Jurkat, Clone E6-1 (cell line): ENCODE data around the gene INPP5J.
"Not testable (repeated sequence)": the region's sequence is repeated elsewhere in the genome, so short reads cannot be mapped to it uniquely, and the experiment has no call there.

Experiments
- DNase-seq: peaks from one replicate; pipeline ENCODE4 v3.0.0-alpha.2; 2011; ENCODE audit warnings: low read depth, low spot score
- H3K4me3 ChIP-seq: 2 replicates; pipeline ENCODE4 v1.5.1; 2011; ENCODE audit warnings: mild to moderate bottlenecking, low read length, control low read depth, moderate library complexity

Gene INPP5J

DNA sequence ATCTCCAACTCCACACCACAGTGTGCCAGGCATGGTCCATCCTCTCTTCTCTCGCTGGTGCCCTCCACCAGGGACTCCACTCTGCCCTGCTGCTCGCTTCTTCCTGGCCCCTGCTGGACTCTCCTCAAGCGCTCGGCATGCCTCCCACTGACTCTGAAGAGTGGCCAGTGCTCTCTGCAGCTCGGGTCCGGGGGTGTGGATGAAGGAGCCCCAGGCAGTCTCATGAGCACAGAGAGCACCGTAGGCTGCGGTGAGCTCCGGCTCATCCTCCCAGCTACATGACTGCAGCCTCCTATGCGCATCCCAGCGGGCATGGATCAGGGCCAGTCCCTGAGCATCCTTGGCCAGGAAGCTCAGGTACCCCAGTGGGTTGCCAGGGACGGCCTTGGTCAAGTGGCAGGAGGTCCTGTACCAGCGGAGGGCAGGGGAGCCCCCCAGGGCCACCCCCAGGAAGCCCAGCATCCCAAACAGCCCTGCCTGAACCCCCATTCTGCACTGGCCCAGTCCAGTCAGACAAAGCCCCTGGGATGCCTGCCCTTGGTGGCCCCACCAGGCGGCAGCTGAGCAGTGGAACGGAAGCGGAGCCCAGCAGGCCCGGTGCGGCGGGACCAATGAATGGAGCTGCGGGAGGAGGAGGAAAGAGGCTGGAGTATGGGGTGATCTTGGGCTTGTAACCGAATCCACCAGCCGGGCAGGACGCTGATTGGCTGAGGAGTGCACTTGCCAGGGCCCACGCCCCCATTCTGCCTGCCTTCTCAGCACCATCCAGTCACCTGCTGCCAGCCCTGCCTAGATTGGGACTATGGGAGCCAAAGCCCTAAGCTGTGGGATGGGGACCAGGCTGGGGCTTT is 17.3 kb downstream of the INPP5J start, which contains the start of gene PLA2G3:
TSS of gene PLA2G3 (minus strand) at position 643 of the 851 bp plus-strand sequence. CDS start at position 489, 154 bp downstream.
- H3K4me3 ChIP-seq, result no peak within 1 kb of the TSS
- DNase-seq, result no peak

DNA sequence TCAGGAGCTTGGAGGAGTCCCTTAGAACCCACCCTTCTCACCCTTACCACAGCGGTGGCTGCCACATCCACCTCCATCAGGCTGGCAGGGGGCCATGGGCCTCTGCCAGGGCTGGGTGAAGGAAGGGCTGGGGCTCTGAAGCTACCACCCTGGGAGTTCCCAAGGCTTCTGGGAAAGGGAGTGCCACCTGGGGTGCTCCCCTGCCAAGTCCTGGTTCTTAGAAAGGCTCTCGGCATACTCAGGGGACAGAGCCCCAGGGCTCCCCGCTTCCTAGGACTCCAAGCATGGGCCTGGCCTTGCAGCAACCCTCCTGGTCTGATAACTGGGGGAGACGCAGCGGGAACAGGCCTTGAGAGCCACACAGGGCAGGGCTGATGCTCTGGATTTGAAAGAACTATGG is 18.0 kb downstream of the INPP5J start:
- DNase-seq, result no peak
- no peak overlapping the region for H3K4me3 ChIP-seq

DNA sequence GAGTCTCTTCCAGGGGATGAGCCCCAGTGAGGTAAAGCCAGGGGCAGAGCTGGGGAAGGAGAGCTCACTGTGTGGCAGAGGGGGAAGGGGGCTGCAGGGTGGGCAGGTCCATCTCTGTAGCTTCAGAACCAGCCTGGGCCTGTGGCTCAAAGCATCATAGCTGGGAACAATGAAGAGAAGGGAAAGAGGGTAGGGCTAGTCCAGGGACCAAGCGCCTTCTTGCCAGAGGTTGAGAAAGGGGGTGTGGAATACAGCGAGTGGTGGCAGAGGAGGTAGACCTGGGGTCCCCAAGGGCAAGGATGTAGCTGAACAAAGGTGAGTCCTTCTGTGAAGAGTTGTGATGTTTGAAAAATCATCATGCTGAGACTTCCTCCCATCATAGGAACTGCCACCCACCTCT is 18.8 kb downstream of the INPP5J start:
- DNase-seq, result no peak

DNA sequence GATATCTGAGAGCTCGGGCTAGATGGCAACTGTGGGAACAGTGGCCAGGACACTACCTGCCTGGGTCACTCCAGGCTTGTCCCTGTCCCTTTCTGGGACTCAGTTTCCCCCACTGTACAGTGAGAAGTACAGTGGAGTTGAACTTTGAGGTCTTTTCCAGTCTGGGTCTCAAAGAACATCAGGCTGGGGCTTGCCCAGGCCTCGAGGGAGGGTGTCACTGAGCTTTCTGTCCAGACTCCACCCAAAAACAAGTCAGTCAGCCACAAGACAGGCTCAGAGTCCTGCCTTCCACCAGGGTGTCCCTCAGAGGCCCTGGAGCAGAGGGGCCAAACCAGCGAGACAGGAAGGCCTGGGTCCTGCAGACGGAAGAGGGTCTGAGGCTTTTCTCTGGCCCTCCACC is 19.5 kb downstream of the INPP5J start:
- no peak overlapping the region for H3K4me3 ChIP-seq
- DNase-seq, result no peak

More for the DNA sequence above, 18.8 kb downstream of the INPP5J start:
- no peak overlapping the region for H3K4me3 ChIP-seq

DNA sequence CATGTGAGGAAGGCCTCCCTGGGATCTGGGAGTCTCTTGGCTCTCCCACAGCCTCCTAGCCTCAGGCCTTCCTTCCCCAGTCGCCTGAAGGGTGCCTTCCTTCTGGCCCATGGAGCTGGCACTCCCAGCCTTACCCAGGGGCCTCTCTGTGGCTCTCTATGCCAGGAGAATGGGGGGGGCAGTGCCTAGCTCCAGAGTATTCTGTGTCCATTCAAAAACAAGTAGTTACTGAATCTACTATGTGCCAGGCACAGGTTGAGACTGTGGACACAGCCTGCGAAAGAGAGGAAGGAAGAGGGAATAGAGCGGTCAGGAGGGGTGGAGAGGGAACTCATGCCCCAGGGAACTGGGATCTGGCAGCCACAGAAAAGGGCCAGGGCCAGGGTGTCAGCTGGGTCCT is 20.3 kb downstream of the INPP5J start:
- no peak overlapping the region for H3K4me3 ChIP-seq
- no peak for DNase-seq

DNA sequence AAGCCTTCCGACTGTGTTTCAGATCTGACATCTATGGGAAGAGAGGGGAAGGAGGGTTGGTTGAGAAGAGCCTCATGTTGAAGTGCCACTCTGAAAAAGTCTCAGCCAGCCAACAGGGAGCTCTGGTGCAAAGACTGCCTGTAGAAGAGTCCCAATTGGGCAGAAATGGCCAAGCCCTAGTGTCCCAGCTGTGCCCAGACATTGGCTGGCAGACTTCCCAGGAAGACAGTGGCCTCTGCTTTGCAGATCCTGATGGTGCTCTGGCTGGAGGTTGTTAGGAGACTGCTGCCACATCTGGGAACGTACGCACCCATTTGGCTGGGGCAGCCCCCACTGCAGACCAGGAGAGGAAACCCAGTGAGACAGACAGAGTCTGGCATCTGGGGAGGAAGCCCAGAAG is 20.8 kb downstream of the INPP5J start:
- no peak overlapping the region for H3K4me3 ChIP-seq
- no peak for DNase-seq

DNA sequence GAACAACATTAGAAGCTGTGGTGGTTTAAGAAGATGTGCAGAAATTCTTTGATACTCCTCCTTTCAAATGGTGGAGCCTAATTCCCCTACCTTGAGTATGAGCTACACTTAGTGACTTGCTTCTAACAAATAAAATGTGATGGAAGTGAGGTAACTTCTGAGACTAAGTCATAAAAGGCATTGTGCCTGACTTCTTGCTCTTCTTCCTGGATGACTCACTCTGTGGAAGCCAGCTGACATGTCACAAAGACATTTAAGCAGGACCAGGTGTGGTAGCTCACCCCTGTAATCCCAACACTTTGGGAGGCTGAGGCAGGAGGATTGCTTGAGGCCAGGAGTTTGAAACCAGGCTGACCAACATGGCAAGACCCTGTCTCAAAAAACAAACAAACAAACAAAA is 21.5 kb downstream of the INPP5J start:
- no peak overlapping the region for H3K4me3 ChIP-seq
- DNase-seq, result peak; percentile 6

DNA sequence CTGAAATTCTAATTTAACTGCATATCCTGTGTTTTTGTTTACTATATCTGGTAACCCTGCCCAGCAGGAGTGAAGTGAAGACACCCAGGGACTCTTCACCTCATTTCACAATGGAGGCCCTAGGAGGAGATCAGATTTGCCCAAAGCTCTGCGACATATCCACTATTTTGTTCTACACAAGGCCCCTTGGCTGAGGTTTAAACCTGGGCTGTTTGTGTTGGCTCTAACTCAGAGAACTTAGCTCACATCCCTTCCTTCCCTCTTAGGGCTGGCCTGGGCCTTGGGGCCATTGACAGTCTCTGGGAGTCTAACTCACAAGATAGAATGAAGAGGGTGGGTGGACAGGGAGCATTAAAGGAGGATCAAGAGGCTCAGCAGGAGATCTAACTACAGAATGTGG is 25.7 kb downstream of the INPP5J start:
- no peak overlapping the region for H3K4me3 ChIP-seq
- DNase-seq, result no peak

DNA sequence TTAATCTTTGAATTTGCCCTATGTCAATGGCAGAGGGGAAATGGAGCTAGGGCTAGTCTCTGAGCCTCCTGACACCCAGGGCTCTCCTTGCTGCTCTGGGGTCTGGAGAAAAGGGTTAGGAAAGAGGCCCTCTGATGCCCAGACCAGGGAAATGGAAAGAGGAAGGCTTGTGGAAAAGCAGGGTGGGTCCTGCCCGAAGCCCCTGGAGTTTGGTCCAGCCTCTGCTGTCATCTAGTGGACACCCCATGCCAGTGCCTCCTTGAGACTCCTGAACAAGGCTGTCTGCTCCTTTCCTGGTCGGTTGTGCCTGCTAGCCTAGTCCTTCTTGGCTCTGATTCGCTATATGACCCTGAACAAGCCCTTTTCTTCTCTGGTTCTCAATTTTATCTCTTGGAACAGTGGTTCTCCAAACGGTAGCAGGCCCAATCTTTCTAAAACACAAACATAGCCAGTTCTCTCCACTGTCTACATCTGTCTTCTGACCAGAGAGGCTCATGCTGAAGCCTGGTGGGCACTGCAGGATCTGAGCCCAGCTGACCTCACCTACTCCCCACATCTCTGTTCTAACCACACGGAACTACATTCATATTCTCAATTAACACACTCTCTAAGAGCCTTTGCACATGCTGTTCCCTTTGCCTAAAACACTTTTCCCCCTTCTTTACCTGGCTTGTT is 26.3 kb downstream of the INPP5J start:
- H3K4me3 ChIP-seq, result no peak overlapping the region
- peak; percentile 29 for DNase-seq

DNA sequence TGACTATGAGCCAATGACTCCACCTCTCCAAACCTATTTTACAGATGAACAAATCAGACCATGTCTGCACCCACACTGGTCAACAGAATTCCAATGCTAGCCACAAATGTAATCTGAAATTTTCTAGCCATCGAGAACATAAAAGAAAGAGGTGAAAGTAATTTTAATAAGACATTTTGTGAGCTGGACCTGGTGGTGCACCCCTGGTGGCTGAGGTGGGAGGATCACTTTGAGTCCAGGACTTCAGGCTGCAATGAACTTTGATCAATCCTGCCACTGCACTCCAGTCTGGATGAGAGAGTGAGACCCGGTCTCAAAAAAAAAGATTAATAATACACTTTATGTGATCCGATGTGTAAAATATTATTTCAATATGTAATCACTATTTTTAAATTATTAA is 27.8 kb downstream of the INPP5J start:
- no peak overlapping the region for H3K4me3 ChIP-seq
- DNase-seq, result no peak

DNA sequence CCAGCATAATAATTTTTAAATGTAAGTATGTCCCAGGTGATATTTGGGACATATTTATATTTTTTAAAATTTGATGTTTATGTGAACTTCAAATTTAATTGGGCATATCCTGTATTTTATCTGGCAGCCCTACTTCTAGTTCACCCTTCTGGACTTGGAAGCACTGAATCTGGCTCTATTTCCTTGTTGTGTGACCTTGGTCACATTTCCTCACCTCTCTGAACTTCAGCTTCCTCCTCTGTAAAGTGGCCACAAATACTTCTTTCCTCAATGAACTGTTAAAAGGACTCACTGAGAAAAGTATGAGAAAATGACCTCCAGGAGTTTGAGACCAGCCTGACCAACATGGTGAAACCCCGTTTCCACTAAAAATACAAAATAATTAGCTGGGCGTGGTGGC is 29.1 kb downstream of the INPP5J start:
- no peak overlapping the region for H3K4me3 ChIP-seq
- DNase-seq, result no peak

DNA sequence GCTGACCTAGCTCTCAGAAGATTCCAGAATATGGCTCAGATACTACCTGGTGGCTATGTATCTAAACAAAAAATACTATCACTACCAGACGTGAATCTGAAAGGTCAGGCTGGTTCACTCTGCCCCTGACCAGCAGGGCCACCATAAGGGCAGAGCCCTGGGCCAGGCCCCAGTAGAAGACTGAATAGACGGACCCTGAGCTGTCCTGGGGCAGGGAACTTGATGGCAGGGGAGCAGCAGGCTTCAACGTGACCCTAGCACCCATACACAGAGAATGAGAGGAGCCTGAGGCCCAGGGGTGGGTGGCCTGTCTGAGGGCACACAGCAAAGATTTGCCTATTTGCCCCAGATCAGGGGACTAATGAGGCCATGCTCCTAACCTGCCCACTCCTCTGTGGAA is 30.6 kb downstream of the INPP5J start:
- no peak for DNase-seq
- no peak overlapping the region for H3K4me3 ChIP-seq

DNA sequence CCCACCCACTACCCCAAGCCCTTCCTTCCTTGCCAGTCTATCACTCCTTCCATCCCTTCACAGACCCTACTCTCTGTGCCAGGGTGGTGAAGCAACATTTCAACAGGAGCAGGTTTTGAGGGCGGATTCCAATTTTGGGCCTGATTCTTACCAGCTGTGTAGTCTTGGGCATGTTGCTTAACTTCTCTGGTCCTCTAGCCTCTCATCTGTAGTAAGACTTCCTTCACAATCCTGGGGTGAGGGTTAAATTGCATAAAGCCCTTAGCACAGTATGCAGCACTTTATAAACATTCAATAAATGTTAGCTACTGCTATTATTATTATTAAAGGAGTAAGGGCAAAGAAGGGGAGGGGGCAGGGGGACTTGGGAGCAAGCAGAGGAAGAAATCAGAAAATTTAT is 32.2 kb downstream of the INPP5J start:
- no peak for DNase-seq
- no peak overlapping the region for H3K4me3 ChIP-seq

DNA sequence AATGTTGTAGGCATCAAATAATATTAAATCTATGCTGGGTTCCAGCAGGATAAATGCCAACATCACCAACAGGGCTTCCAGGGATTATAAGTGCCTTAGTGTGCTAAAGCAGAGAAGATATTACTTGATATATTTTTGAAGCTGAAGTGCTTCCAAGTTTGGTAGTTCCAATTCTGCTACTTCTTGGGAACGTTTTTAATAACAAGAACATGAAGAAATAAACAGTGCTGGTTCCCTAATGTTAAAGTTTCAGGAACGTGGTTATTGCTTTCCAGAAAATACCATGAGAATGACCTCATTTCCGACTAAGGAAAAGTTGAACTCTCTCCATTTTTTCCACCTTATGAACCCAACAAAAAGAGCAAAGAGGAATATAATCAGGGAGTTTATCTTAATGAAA is 32.7 kb downstream of the INPP5J start:
- H3K4me3 ChIP-seq, result no peak overlapping the region
- no peak for DNase-seq

DNA sequence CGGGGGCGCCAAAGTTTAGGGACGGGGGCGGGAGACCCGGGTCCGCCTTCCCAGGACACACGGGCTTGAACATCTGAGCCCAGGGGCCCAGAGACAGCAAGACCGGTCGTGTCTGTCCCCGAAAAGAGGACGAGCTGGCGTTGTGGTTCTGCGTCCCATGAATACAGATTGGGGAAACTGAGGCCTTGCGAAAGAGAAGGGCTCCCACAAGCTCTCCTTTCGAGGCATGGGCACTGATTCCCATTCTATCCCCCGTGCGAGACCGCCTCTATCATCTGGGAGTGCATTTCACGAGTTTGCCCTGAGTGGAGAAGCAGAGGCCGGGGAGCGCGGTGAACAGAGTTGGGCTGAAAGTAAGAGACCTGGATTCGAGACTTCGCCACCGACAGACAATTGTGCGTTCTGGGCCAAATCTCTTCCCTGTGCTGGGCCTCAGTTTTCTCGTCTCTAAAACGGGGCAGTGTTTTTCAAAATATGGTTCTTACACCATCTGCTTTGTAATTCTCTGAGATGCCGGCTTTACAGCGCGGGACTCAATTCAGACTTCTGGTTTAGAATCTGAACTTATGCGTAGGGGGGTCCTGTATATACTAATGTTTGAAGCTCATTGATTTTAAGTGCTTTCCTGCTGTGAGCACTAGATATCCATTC is 37.7 kb downstream of the INPP5J start:
- no peak for DNase-seq

DNA sequence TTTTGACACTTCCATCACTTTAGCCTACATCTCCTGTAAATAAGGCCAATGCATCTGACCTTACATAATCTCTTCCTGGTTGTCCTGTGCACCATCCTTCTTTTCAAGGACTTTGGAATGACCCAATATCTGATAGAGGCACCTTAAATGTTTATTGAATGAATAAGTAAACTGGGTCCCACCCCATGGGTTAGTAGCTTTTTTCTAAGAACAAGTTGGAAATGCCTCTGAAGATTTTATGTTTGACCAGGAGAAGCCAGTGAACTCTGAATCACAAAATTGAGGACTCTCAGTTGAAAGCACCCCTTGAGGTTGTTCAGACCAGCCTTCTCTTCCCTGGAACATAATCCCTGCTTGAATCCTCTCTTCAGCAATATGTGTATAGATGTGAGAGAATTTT is 38.6 kb downstream of the INPP5J start:
- no peak overlapping the region for H3K4me3 ChIP-seq
- no peak for DNase-seq

More for the DNA sequence above, 37.7 kb downstream of the INPP5J start:
- H3K4me3 ChIP-seq, result peak overlapping the region; percentile 93

DNA sequence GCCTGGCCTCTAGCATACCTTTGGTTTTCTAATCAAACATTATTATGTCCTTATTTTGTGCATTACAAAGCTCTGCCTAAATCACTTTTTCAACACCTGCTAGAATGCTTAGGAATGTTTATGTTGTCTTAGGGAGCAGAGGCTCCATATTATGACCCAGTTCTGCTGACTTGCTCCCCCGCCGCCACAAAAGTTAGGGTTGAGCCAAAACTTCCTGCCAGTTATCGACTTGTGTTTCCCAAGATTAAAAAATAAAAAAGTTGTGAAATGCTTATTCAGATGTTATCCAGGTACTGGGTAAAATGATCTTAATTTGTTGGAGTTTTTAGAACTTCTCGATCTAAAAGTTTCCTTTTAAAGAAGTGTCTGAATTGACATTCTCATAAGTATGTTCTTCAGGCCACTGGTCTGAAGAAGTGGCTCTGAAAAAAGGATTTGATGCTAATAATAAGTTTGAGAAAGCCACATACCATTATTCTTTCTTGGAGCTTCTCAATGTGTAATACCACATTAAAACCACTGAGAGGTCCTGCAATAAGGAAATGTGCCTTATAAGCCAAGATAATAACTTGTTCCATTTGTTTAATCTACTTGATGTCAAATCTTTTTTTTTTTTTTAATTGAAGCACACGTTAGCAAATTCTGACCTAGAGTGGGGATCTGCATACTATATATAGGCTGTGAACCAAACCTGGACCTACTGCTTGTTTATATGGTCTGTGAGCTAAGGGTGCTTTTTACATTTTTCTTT is 39.4 kb downstream of the INPP5J start:
- H3K4me3 ChIP-seq, result no peak overlapping the region
- no peak for DNase-seq

DNA sequence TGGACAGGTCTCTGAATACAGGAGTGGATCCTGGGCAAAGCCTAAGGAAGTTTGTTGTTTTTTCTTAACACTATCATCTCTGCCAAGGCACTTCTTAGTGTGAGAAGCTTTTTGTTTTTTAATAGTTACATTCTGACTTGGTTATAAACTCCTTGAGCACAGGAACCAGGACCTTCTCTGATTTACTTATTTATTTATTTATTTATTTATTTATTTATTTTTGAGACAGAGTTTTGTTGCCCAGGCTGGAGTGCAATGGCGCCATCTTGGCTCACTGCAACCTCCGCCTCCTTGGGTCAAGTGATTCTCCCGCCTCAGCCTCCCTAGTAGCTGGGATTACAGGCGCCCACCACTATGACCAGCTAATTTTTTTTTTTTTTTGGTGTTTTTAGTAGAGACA is 48.2 kb downstream of the INPP5J start:
- H3K4me3 ChIP-seq, result no peak overlapping the region
- no peak for DNase-seq

DNA sequence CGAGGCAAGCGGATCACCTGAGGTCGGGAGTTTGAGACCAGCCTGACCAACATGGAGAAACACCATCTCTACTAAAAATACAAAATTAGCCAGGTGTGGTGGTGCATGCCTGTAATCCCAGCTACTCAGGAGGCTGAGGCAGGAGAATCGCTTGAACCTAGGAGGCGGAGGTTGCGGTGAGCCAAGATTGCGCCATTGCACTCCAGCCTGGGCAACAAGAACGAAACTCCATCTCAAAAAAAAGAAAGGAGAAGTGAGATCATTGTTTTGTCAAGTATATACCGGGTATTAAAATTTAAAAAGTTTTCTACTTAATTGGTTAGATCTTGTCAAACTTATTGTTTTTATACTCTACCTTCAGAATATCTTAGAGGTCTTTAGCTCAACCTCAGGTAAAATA is 49.0 kb downstream of the INPP5J start:
- not testable (repeated sequence) for H3K4me3 ChIP-seq, DNase-seq
